ENCODE measurements around the gene TMEM267. TPM values are rescaled to one million over a fixed set of nuclear protein-coding genes. Genes with fewer than 3 reads are reported as not detected.

Gene TMEM267
- total and polyA plus RNA-seq, 10 of the 15 experiments (the other 5 are each of a cell fraction or from before 2014, with no cell fraction given): 7.7 to 37.3 (median 13.3) TPM

DNA sequence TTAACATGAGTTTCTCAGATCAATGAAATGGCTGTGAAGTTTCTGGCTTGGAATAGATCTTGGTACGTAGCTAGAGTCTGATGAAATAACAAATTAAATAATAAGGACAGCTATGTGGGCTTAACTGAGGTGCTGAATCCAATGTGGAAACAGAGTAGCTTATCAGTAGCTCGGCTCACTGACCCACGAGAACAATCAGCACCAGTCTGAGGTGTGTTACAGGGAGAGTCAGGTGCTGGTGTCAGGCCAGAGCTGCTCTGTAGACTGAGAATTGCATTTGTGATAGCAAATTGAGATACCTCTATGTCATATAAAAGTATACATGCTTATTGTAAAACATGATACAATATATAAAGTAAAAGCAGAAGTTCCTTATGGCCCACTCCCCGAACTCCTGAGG is 50.3 kb downstream of the TMEM267 start:
- BruUV-seq (replicated peaks): no TSS peak
- Histone ChIP-seq H3K79me2 (ENCODE audit: control insufficient read depth, insufficient read depth, low read length) (no peaks in the 10 kb centered on the region), H3K4me3 (no peak overlapping the region), H3K4me2 (ENCODE audit: control insufficient read depth, insufficient read depth) (no peak overlapping the region), H3K4me1 (ENCODE audit: control insufficient read depth, insufficient read depth, low read length) (no peaks in the 10 kb centered on the region), H3K9me3 (replicated peaks; ENCODE audit: control insufficient read depth, insufficient read depth, low read length) (no peaks in the 10 kb centered on the region), H3K9ac (ENCODE audit: control insufficient read depth, insufficient read depth, low read length) (no peak overlapping the region), H3K27me3 (replicated peaks in 1 of 2; ENCODE audit: control insufficient read depth in 2 of 2, insufficient read depth in 2 of 2, low read length in 1 of 2) (no peaks in the 10 kb centered on the region), H2AFZ (ENCODE audit: control insufficient read depth, low read depth, low read length) (no peak overlapping the region), H4K20me1 (ENCODE audit: control insufficient read depth, insufficient read depth) (no peaks in the 10 kb centered on the region), H3K36me3 (ENCODE audit: control insufficient read depth in 2 of 2, insufficient read depth in 2 of 2, low read length in 1 of 2) (no peaks in the 10 kb centered on the region), H3K27ac (ENCODE audit: control insufficient read depth, insufficient read depth) (no peak overlapping the region)
- ChIA-PET SMC1A (ENCODE audit: uncharacterized antibody, unreplicated experiment) (interaction anchor here (0.8 kb wide), 1 partner anchor 17 kb away, joined by 3 read pairs; no protein-coding TSS in a partner anchor), RAD21 (ENCODE audit: unreplicated experiment) (no interaction called here), POLR2A (no interaction called here), CTCF (no interaction called here)
- no peak for TF ChIP-seq STAT1 (conservative IDR thresholded peaks at IDR 0.05)
- TF ChIP-seq PRDM15 (CRISPR knock-in tag; IDR thresholded peaks at IDR 0.05): no peak
- TF ChIP-seq TARDBP (IDR thresholded peaks at IDR 0.05; ENCODE audit: borderline replicate concordance): no peak
- TF ChIP-seq NFYA (IDR thresholded peaks at IDR 0.05; ENCODE audit: borderline replicate concordance, low read depth, low read length): no peak
- TF ChIP-seq FOXM1 (IDR thresholded peaks at IDR 0.05; ENCODE audit: low read depth, low read length): no peak
- TF ChIP-seq TBL1XR1 (IDR thresholded peaks at IDR 0.05; ENCODE audit: low read depth, low read length): no peak
- no peak for TF ChIP-seq CBFB (IDR thresholded peaks at IDR 0.05; ENCODE audit: low read depth)
- TF ChIP-seq PBX3 (IDR thresholded peaks at IDR 0.05; ENCODE audit: insufficient replicate concordance, low read depth, low read length): no peak
- no peak for TF ChIP-seq SP1 (IDR thresholded peaks at IDR 0.05; ENCODE audit: low read depth, low read length)
- no peak for TF ChIP-seq TCF12 (IDR thresholded peaks at IDR 0.05; ENCODE audit: low read depth, low read length)
- TF ChIP-seq BHLHE40 (IDR thresholded peaks at IDR 0.05; ENCODE audit: borderline replicate concordance in 1 of 2, low read depth in 2 of 2, low read length in 1 of 2): no peak
- TF ChIP-seq, protein P1, sequence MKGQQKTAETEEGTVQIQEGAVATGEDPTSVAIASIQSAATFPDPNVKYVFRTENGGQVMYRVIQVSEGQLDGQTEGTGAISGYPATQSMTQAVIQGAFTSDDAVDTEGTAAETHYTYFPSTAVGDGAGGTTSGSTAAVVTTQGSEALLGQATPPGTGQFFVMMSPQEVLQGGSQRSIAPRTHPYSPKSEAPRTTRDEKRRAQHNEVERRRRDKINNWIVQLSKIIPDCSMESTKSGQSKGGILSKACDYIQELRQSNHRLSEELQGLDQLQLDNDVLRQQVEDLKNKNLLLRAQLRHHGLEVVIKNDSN (IDR thresholded peaks at IDR 0.05; ENCODE audit: borderline replicate concordance, extremely low read length, insufficient read depth, low read depth, low read length): no peak
- no peak for TF ChIP-seq CREM (IDR thresholded peaks at IDR 0.05; ENCODE audit: low read depth)
- no peak for TF ChIP-seq EGR1 (IDR thresholded peaks at IDR 0.05; ENCODE audit: borderline replicate concordance in 1 of 2, low read depth in 2 of 2, low read length in 2 of 2)
- TF ChIP-seq, protein P2, sequence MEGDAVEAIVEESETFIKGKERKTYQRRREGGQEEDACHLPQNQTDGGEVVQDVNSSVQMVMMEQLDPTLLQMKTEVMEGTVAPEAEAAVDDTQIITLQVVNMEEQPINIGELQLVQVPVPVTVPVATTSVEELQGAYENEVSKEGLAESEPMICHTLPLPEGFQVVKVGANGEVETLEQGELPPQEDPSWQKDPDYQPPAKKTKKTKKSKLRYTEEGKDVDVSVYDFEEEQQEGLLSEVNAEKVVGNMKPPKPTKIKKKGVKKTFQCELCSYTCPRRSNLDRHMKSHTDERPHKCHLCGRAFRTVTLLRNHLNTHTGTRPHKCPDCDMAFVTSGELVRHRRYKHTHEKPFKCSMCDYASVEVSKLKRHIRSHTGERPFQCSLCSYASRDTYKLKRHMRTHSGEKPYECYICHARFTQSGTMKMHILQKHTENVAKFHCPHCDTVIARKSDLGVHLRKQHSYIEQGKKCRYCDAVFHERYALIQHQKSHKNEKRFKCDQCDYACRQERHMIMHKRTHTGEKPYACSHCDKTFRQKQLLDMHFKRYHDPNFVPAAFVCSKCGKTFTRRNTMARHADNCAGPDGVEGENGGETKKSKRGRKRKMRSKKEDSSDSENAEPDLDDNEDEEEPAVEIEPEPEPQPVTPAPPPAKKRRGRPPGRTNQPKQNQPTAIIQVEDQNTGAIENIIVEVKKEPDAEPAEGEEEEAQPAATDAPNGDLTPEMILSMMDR (IDR thresholded peaks at IDR 0.05 in 2 of 3, conservative IDR thresholded peaks at IDR 0.05 in 1 of 3; ENCODE audit: control insufficient read depth in 2 of 3, extremely low read depth in 1 of 3, insufficient read depth in 1 of 3, low read depth in 3 of 3, low read length in 3 of 3): no peak
- no peak for TF ChIP-seq IKZF2 (IDR thresholded peaks at IDR 0.05)
- no peak for TF ChIP-seq RFX5 (IDR thresholded peaks at IDR 0.05; ENCODE audit: low read depth, low read length)
- intact Hi-C loops (cut with micrococcal nuclease; ENCODE audit: unreplicated experiment): no loop called here
- DNase-seq (ENCODE audit: low read depth, low spot score) (no peak), FAIRE-seq (no peak), ATAC-seq (no peak)
- in situ Hi-C loops (cut with MboI): no loop called here
- 47% methylated on average over 4 of the region's 4 CpGs for WGBS (ENCODE audit: insufficient coverage, insufficient replicate concordance, low lambda C conversion rate, missing lambda C conversion rate)

Data from GM12878 (cell line).